NCI-H2107 treated with DMSO at 0.1 percent for 48 hours (cell line): ENCODE results near the gene IGSF8.

Experiments
- DNase-seq: peaks from one replicate; lab custom pipeline; 2025; ENCODE audit not compliant: unreplicated experiment; lab: John Stamatoyannopoulos, UW

IGSF8 gene

GRCh38 chr1:160043543-160043942 is 54.9 kb downstream of the IGSF8 start:
- no peak for DNase-seq
